Measurements from ENCODE around the gene PRMT7.

DNA sequence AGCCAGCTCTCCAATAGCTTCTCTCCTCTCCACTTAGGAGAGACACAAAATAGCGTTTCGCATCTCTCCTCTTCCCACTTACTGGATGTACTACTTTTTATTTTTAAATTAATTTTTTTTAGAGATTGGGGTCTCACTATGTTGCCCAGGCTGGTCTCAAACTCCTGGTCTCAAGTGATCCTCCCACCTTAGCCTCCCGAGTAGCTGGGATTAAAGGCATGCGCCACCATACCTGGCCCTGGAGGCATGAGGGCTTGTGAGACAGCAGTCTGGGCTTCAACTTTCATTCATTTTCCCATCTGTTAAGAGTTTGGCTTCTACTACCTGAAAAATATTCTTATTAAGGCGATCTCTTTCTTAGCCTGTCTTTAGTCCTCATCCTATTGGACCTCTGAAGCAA, 18.4 kb upstream of the PRMT7 start:
- TF ChIP-seq, protein P1, sequence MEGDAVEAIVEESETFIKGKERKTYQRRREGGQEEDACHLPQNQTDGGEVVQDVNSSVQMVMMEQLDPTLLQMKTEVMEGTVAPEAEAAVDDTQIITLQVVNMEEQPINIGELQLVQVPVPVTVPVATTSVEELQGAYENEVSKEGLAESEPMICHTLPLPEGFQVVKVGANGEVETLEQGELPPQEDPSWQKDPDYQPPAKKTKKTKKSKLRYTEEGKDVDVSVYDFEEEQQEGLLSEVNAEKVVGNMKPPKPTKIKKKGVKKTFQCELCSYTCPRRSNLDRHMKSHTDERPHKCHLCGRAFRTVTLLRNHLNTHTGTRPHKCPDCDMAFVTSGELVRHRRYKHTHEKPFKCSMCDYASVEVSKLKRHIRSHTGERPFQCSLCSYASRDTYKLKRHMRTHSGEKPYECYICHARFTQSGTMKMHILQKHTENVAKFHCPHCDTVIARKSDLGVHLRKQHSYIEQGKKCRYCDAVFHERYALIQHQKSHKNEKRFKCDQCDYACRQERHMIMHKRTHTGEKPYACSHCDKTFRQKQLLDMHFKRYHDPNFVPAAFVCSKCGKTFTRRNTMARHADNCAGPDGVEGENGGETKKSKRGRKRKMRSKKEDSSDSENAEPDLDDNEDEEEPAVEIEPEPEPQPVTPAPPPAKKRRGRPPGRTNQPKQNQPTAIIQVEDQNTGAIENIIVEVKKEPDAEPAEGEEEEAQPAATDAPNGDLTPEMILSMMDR (IDR thresholded peaks at IDR 0.05; ENCODE audit: insufficient read depth, low read length, poor library complexity, severe bottlenecking) = no peak
- TF ChIP-seq EZH2phosphoT487 (conservative IDR thresholded peaks at IDR 0.05; ENCODE audit: low read length) = no peak
